ENCODE measurements around the gene KIF1C. TPM values are rescaled to one million over a fixed set of nuclear protein-coding genes. Genes with fewer than 3 reads are reported as not detected.
"Not testable (repeated sequence)": the region's sequence is repeated elsewhere in the genome, so short reads cannot be mapped to it uniquely, and the experiment has no call there.

Gene KIF1C
- total RNA-seq, 3 donors from 2014 or later (not counting 1 experiment from before 2014, with no cell fraction given), result 17.1 to 28.6 (median 22.2) TPM

- DNase-seq; H3K9me3 ChIP-seq (ENCODE audit: control insufficient read depth, insufficient read depth, low read length); H3K27me3 ChIP-seq (ENCODE audit: control insufficient read depth, insufficient read depth, low read length); H3K4me3 ChIP-seq (ENCODE audit: low read length); H3K9me3 Mint-ChIP-seq; H3K36me3 Mint-ChIP-seq; H3K36me3 ChIP-seq (ENCODE audit: control insufficient read depth, insufficient read depth, low read length); intact Hi-C loops (cut with micrococcal nuclease); ATAC-seq; H3K27ac ChIP-seq (ENCODE audit: low read length); H3K27me3 Mint-ChIP-seq (ENCODE audit: low read depth in 2 of 2): not testable (repeated sequence)
- over 99% methylated on average over 24 of the region's 24 CpGs for WGBS (ENCODE audit: insufficient coverage)
- H3K27ac Mint-ChIP-seq, result peak overlapping the region; percentile 79 to 81
- peak overlapping the region; percentile 95 for H3K4me3 Mint-ChIP-seq
- H3K4me1 ChIP-seq (ENCODE audit: control insufficient read depth, insufficient read depth, low read length), result peaks cover 17% of the 10 kb centered on the region
- peaks cover 28 to 29% of the 10 kb centered on the region in 2 donors for H3K4me1 Mint-ChIP-seq
Observed at GRCh38 chr17:5077275-5077674, 79.5 kb downstream of the KIF1C start.

DNA sequence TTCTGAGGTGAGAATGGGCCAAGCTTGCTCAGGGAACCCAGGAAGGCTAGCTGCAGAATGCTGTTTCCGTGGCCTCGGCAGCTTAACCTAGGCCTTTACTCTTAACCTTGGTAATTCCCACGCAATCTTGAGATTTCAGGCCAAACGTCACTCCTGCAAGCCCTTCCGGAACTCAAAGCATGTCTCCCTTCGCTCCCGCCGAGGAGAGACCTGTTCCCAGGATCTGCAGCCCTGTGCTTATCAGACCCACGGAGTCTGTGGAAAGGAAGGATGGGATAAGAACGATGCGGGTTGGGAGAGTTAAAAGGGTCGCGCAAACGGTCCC, 80.0 kb downstream of the KIF1C start:
- TF ChIP-seq CTCF (IDR thresholded peaks at IDR 0.05), result no peak
- Histone ChIP-seq H3K9me3 (ENCODE audit: control insufficient read depth, insufficient read depth, low read length) (no peaks in the 10 kb centered on the region), H3K4me3 (ENCODE audit: low read length) (peak overlapping the region; percentile 80), H3K4me1 (ENCODE audit: control insufficient read depth, insufficient read depth, low read length) (peaks cover 17% of the 10 kb centered on the region), H3K27ac (ENCODE audit: low read length) (peak overlapping the region; percentile 90), H3K36me3 (ENCODE audit: control insufficient read depth, insufficient read depth, low read length) (no peaks in the 10 kb centered on the region), H3K27me3 (ENCODE audit: control insufficient read depth, insufficient read depth, low read length) (no peaks in the 10 kb centered on the region)
- H3K4me3 Mint-ChIP-seq, result peak overlapping the region; percentile 95
- H3K36me3 Mint-ChIP-seq, result no peaks in the 10 kb centered on the region
- no peaks in the 10 kb centered on the region for H3K9me3 Mint-ChIP-seq
- H3K27ac Mint-ChIP-seq, result peak overlapping the region; percentile 79 to 81
- WGBS (ENCODE audit: insufficient coverage), result 36% methylated on average over 14 of the region's 14 CpGs
- DNase-seq, result no peak
- peaks cover 28 to 29% of the 10 kb centered on the region in 2 donors for H3K4me1 Mint-ChIP-seq
- intact Hi-C loops (cut with micrococcal nuclease), result no loop called here
- no peak for ATAC-seq
- no peaks in the 10 kb centered on the region for H3K27me3 Mint-ChIP-seq (ENCODE audit: low read depth in 2 of 2)

Other genes starting within 250 kb of the KIF1C start
- not detected for gene TM4SF5, start 226.1 kb upstream of the KIF1C start, total RNA-seq
- gene VMO1, start 211.6 kb upstream of the KIF1C start, total RNA-seq, result 1 to 10 TPM; 1.2 to 4.8 (median 1.3) TPM
- gene GLTPD2, start 209.0 kb upstream of the KIF1C start, total RNA-seq, result not detected
- 10 to 100 TPM; 69.4 to 79.3 (median 70.0) TPM for gene PSMB6, start 201.8 kb upstream of the KIF1C start, total RNA-seq
- 10 to 100 TPM; 20.8 to 22.7 (median 21.3) TPM for gene PLD2, start 190.8 kb upstream of the KIF1C start, total RNA-seq
- gene MINK1, start 164.6 kb upstream of the KIF1C start, total RNA-seq, result 100 to 1,000 TPM; 103 to 122 (median 110) TPM
- gene C17orf107, start 98.4 kb upstream of the KIF1C start, total RNA-seq, result 10 to 100 TPM; 24.4 to 30.2 (median 27.5) TPM
- gene CHRNE, start 94.9 kb upstream of the KIF1C start, total RNA-seq, result 10 to 100 TPM; 11.8 to 17.9 (median 11.8) TPM
- gene GP1BA, start 65.7 kb upstream of the KIF1C start, total RNA-seq, result 1 to 10 TPM in 2 of 3 donors, under 1 TPM in 1; 0.25 to 4.3 (median 2.2) TPM
- gene SLC25A11, start 57.9 kb upstream of the KIF1C start, total RNA-seq, result 10 to 100 TPM; 34.7 to 47.5 (median 42.5) TPM
- gene RNF167, start 57.7 kb upstream of the KIF1C start, total RNA-seq, result 100 to 1,000 TPM; 149 to 189 (median 177) TPM
- 1,000 to 10,000 TPM; 1,278 to 1,379 (median 1,308) TPM for gene PFN1, start 49.4 kb upstream of the KIF1C start, total RNA-seq
- 10 to 100 TPM; 26.1 to 28.4 (median 26.6) TPM for gene ENO3, start 46.8 kb upstream of the KIF1C start, total RNA-seq
- 10 to 100 TPM; 45.7 to 60.2 (median 59.6) TPM for gene SPAG7, start 30.1 kb upstream of the KIF1C start, total RNA-seq
- gene CAMTA2, start 10.3 kb upstream of the KIF1C start, total RNA-seq, result 10 to 100 TPM; 56.2 to 69.5 (median 69.4) TPM
- under 1 TPM in 2 of 3 donors, not detected in 1; 0.39 to 0.54 TPM for gene INCA1, start 428 bp upstream of the KIF1C start, total RNA-seq
- not detected for gene SLC52A1, start 37.5 kb downstream of the KIF1C start, total RNA-seq
- 1 to 10 TPM; 3.8 to 7.2 (median 5.1) TPM for gene ZFP3, start 80.5 kb downstream of the KIF1C start, total RNA-seq
- gene ZNF232, start 113.9 kb downstream of the KIF1C start, total RNA-seq, result 1 to 10 TPM; 2.8 to 6.5 (median 5.6) TPM
- gene USP6, start 118.1 kb downstream of the KIF1C start, total RNA-seq, result under 1 TPM; 0.07 to 0.34 (median 0.13) TPM
- gene ZNF594, start 193.9 kb downstream of the KIF1C start, total RNA-seq, result 1 to 10 TPM; 5.1 to 7.9 (median 6.1) TPM
- gene SCIMP, start 236.9 kb downstream of the KIF1C start, total RNA-seq, result 1 to 10 TPM; 3.9 to 10.0 (median 8.0) TPM

Measured in natural killer cell (primary cell).